ENCODE measurements around the gene CADM1.
"Not testable (repeated sequence)": the region's sequence is repeated elsewhere in the genome, so short reads cannot be mapped to it uniquely, and the experiment has no call there.

CADM1 gene

DNA sequence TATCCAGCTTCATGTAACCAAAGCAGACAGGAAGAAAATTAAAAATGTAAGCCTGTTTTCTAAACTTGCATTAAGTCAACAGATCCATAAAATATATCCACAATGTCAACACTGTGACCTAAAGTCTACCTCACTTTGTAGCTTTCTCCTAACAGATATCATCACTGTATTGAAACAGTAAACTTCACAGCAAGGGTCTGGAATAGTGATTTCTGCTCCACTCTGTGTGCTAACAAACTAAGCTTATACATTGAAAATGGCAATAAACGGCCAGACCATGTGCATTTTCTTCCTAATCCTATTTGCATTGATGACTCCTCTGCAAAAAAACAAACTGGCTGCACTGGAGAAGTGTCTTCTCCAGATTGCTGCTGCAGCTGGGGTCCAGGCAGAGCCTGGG, 26.8 kb downstream of the CADM1 start:
- DNase-seq (ENCODE audit: low read depth in 2 of 2, low spot score in 1 of 2), result no peak

DNA sequence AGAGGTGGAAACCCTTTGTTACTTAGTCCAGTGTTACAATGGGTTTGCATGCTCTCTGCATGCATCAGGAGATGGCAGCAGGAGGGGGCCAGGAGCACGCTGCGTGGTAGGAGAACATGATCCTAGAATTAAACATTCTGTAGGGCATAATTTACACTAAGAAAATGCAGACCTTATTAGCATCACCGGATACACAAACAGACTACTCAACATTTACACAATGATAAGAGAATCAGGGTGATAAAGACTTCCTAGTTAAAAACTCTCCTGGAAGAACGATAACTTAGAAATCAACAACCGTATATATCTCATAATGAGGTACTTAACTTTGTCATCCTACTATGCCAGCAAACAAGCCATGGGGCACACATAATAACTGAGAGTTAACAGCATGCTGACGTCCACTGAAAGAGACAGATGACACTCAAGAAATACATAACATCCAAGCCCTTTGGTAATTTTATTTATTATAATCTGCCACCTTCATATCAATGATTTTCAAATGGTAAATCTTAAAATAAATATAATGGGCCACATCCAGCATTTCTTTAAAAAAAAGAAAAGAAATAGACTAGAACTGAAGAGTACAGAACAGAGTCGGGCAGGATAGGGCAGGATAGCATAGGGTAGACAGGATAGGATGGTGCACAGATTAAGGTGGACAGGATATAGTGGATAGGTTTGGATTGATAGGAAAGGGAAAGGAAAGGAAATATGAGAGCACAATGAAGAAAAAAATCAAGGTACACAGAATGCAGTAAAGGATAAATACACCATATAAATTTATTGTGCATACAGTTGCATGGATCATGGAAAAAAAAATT, 27.5 kb downstream of the CADM1 start:
- DNase-seq (ENCODE audit: low read depth in 2 of 2, low spot score in 1 of 2), result no peak

DNA sequence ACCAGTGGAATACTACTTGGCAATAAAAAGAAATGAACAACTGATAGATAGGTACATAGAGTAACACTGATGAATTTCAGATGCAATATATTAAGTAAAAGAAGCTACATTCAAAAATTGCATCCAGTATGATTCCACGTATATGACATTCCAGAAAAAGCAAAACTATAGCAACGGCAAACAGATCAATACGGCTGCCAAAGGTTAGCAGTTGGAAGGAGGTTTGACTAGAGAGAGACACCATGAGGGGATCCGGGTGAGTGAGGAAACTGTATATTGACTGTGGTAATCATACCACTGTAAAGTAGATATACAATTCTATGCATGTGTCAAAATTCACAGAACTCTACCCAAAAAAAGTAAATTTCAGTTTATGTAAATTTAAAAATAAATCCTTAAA, 28.7 kb downstream of the CADM1 start:
- DNase-seq (ENCODE audit: low read depth in 2 of 2, low spot score in 1 of 2), result no peak

DNA sequence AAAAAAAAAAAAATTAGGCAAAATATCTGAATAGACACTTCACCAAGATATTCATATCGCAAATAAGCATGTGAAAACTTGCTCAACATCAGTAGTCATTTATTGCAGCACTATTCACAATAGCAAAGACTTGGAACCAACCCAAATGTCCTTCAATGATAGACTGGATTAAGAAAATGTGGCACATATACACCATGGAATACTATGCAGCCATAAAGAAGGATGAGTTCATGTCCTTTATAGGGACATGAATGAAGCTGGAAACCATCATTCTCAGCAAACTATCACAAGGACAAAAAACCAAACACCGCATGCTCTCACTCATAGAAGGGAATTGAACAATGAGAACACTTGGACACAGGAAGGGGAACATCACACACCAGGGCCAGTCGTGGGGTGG, 29.9 kb downstream of the CADM1 start:
- DNase-seq (ENCODE audit: low read depth in 2 of 2, low spot score in 1 of 2), result not testable (repeated sequence)

DNA sequence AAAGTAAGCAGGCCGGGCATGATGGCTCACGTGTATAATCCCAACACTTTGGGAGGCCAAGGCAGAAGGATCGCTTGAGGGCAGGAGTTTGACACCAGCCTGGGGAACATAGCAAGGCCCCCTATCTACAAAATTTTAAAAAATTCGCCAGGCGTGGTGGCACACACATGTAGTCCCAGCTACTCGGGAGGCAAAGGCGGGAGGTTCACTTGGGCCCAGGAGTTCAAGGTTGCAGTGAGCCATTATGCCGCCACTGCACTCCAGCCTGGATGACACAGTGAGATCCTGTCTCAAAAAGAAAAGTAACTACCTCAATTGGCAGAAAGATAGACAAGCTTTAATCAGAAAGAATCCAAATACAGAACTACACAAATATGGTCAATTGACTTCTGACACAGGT, 31.0 kb downstream of the CADM1 start:
- DNase-seq (ENCODE audit: low read depth in 2 of 2, low spot score in 1 of 2), result no peak

DNA sequence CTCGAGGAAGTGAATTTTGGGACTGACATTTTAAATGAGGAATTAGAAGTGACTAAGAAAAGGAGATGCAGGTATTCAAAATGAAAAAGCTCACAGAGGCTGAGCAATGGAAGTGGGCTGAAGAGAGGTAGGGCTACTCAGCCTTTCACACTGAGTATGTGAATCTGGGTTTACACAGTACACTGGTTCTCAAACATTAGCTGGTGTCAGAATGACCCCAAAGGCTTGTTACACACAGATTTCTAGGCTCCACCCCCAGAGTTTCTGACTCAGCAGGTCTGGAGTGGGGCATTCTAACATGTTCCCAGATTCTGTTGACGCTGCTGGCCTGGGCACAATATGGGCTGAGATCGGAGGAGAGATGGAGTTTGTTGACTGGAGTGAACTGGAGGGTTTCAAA, 32.8 kb downstream of the CADM1 start:
- no peak for DNase-seq (ENCODE audit: low read depth in 2 of 2, low spot score in 1 of 2)

DNA sequence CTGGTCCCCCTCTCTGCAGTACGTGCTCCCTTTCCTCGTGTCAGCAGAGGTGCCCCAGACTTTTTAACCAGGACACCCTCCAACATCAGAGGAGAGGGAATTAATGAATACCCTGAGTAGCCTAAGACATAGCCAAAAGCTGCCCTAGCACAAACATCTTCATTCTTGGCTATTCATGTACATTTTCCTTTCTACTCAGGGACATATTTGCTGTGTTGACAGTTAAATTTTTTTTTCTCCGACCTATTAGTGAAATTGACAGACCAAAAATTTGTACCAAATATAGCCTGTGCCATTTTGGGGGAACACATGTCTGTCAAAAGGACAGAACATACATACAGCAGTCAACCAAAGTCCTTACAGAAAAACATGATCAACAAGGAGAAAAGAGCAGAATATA, 33.3 kb downstream of the CADM1 start:
- DNase-seq (ENCODE audit: low read depth in 2 of 2, low spot score in 1 of 2), result no peak

DNA sequence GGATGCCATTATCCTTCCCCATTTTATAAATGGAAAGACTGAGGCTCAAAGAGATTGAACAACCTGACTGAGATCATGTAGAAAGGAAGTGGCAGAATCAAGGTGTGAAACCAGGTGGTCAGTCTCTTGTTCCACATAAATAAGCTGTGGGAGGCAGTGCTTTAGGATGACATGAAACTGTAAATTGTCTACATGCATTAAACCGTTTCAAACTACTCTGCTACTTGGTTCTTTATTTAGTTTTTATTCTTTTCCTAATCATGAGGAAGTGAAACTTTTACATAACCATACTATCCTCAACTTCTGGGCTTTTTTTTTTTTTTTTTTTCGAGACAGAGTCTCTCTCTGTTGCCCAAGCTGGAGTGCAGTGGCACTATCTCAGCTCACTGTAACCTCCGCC, 34.9 kb downstream of the CADM1 start:
- no peak for DNase-seq (ENCODE audit: low read depth in 2 of 2, low spot score in 1 of 2)

DNA sequence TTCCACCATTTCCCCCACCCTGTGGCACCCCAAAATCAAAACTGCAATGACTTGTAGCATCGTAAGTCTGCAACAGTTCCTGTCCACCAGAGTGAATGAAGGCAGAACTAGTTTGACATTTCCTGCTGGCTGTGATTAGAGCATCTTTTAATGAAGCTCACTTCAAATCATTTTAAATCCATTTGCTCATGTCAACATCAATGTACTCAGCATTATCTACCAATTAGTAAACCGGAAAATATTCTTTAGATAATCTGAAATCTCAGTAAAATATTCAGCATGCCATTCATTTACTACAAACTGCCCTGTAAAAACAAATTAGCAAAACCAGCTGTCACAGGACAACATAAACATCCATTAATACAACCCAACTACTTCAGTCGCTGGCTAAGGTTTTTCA, 38.1 kb downstream of the CADM1 start:
- DNase-seq (ENCODE audit: low read depth in 2 of 2, low spot score in 1 of 2), result no peak

DNA sequence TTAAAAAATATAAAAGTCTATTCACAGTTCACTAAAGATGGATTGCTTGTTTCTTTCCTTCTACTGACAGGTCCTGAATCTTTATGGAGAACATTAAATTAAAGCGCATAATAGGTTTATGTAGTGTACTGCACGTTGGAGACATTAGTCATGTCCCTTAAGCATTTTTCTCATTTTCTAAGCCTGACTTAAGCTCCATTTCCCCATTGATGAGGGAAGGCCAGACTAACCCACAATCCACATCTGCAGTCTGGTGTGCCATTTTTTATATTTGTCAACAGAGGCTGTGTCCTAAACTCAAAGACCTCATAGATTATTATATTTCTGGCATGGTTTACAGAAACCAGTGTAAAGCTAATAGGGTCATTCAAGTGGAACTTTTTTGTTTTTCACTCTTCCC, 39.9 kb downstream of the CADM1 start:
- no peak for DNase-seq (ENCODE audit: low read depth in 2 of 2, low spot score in 1 of 2)

DNA sequence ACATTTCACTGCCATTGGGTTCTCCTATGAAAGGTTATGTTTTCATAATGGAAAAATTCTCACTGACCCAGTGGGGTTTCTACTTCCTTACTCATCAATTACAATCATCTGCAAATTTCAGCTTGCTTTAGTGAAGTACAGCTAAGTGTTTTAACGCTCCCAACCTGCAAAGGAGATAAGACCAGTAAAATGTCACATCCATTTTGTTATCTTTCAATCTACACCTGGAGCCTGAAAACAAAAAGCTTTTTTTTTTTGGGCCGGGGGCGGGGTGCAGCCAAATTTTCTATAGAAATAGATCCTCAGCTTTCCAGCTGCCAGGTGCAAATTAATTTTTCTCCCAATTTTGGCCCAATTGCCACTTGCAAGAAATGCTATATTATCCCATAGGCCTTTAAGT, 40.6 kb downstream of the CADM1 start:
- DNase-seq (ENCODE audit: low read depth in 2 of 2, low spot score in 1 of 2), result no peak

DNA sequence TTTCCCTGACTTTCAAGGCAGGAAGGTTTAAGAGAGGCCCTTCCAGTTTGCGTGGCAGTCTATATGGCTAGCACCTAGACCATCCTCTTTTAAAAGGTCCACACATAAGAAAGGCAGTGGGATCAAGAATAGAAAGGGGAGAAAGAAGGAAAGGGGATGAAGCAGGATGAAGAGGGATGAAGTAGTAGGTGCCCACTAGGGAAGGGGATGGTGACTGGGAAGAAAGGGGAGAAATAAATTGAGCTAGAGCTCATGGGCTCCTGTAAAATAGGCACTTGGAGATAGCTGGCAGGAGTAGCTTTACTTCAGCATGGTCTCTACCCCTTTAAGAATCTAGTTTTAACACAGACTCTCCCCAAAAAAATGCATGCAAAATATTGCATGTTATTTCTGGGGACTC, 41.5 kb downstream of the CADM1 start:
- no peak for DNase-seq (ENCODE audit: low read depth in 2 of 2, low spot score in 1 of 2)

DNA sequence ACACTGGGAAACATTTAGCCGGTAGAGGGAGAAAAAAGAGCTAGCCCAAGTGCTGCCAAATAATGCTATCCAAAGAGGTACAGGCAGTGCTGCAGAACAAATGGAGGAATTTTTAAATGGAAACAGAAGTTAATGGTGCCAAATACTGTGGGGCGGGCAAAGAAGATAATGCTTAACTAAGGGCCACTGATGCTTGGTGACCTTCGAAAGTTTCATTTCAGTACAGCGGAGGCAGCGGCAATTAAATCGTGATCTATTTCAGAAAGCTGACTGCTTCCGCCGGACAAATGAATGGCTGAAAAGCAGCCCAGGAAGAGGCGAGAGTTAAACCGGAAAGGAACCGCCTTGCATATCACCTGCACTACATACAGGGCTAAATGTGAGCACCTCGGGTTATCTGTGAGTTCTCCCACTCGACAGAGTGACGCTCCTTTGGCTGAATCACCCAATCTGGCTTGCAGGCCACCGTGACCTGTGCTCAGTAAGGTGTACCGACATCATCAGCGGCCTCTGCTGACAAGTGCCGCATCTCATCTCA, 42.1 kb downstream of the CADM1 start:
- DNase-seq (ENCODE audit: low read depth in 2 of 2, low spot score in 1 of 2), result no peak

DNA sequence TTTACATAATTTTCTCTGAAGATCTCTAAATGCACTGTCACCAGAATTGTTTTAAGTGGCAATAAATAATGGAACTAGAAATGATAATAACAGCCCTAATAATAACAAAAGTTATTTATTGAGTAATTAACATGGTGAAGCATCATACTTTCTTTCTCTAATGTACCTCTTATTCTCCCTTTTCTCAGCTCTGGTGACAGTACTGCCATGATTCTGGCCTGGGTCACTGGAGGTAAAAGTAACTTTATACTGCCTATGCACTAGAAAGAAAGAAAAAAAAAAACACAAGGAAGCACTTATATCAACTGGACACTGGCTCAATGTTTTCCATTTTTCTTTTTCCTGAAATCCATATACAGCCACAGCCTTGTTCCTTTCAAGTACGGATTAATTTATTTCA, 43.7 kb downstream of the CADM1 start:
- no peak for DNase-seq (ENCODE audit: low read depth in 2 of 2, low spot score in 1 of 2)

DNA sequence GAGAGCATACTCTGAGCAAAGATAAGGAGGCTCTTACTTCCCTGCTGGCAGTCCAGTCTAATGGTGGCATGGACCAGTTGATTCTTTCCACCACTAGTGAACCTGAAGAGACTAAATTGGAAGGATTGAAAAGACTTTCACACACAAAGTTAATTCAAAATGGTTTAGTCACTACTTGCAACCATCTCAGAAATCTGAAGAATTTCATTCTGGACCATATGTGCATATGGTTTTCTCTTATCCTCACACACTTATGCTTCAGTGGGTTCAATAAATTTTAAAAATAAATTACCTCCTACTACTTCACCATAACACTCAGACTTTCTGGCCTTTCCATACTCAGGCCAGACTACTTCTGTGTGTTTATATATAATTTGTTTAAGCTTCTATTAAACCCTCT, 44.7 kb downstream of the CADM1 start:
- no peak for DNase-seq (ENCODE audit: low read depth in 2 of 2, low spot score in 1 of 2)

DNA sequence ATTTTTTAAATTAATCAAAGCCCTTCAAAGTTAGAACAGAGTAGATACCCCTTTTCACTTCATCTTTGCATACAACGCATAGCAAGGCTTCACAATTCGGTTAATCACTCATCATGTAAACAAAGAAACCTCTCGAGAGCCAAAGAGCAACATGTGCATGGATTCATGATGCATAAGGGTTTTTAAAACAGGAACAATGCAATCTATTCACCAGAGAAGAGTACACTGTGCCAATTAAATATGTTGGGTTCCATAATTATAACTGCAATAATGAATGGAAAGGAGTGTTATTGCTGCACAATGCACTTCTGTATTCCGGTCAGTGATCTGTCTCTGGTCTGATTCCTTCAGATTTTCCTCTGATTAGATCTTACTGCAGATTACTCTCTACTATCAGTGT, 45.3 kb downstream of the CADM1 start:
- no peak for DNase-seq (ENCODE audit: low read depth in 2 of 2, low spot score in 1 of 2)

DNA sequence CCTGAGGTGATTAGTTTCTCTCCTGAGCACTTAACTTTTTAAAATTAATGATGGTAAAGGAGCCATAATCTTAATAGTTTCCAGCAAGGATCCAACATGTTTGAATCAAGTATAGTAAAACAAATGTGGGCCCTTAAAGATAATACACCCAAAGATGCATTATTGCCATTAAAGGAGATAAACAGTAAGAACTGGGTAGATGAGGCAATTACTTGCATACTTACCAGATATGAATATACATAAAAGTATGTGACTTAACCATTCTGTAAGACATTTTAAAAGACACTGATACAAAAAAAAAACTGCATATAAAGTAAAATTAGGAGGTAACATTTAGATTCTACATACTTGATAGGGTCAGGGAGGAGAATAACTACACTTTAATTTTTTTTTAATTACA, 48.2 kb downstream of the CADM1 start:
- no peak for DNase-seq (ENCODE audit: low read depth in 2 of 2, low spot score in 1 of 2)

DNA sequence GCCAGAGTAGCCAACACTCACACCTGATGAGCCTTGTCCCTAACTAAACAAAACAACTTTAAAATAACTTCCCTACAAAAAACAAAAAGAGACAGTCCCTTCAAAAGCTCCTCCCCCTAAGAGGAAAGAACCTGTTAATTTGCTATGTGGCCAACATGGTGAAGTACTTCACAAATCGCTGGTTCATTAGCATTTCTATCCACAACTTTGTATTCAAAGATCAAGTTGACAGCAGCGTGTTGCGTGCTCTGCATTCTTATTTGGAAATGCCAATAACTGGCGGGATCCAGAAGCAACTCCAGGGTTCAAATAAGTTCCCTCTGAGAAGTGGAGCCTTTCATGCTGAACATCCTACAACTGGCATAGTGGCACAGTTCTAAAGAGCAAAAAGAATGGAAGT, 48.6 kb downstream of the CADM1 start:
- no peak for DNase-seq (ENCODE audit: low read depth in 2 of 2, low spot score in 1 of 2)

DNA sequence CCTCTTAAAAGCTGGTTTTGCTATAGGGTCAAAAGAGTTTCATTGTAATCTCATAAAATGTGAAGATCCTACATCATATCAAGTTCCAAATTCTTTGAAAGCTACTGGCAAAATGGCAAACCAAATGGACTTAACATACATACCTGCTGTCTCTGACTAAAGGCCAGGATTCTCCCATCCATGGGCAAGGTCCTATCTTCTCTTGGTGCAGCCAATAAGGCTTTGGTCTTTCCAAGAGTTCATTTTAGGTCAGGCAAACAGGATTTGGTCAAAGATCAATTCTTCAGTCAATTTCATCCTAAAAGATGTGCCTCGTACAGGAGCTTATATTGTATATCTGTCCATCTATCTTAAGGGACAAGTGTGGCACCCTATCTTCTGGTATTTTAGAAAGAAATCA, 49.7 kb downstream of the CADM1 start:
- no peak for DNase-seq (ENCODE audit: low read depth in 2 of 2, low spot score in 1 of 2)

DNA sequence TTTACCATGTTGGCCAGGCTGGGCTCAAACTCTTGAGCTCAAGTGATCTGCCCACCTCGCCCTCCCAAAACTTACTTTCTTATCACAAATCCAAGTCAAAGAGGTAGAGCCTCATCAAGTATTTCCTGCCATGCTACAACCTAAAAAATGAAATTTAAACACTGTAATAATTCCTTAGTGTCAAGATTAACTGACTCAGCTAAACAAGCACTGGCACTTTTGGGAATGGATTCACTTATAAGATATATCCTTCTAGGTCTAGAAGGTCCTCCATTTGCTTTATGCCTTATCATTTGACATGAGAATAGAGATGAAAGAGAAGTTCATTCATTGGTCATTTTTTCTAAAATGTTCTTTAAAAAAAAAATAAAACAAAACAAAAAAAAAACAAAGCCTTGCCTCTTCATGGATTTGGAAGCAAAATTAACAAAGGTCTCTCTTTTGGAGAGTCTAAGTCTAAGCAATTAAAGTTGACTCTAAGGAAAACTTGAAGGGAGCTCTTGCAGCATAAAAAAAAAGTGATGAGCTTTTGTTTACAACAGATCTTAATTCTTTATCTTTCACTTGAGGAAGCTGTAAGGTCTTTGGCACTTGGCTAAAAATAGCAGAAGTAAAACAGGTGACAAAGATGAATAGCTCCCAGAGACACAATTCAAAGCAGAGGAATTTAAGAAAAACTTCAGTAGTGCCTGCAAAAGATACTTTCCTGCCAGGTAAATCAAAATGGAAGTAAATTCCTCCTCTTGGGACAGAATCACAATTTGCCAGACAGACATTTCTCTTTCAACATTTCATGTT, 50.3 kb downstream of the CADM1 start:
- DNase-seq (ENCODE audit: low read depth in 2 of 2, low spot score in 1 of 2), result no peak

DNA sequence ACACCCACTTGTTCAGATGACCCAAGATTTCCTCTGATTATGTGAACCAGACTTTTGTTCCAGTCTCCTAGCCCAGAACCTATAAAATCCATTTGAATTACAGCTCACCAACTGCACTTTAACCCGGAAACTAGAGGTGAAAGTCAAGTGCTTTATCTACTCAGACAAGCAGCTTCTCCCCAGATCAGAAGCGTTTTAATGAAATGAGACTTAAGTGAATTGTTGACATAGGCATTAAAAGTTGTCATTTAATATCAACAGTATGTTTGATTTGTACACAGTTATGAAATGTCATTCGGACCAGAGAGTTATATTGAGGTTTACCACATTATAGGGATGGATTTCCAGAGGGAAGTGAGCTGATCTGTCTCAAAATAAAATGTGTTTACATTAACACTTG, 52.0 kb downstream of the CADM1 start:
- no peak for DNase-seq (ENCODE audit: low read depth in 2 of 2, low spot score in 1 of 2)

DNA sequence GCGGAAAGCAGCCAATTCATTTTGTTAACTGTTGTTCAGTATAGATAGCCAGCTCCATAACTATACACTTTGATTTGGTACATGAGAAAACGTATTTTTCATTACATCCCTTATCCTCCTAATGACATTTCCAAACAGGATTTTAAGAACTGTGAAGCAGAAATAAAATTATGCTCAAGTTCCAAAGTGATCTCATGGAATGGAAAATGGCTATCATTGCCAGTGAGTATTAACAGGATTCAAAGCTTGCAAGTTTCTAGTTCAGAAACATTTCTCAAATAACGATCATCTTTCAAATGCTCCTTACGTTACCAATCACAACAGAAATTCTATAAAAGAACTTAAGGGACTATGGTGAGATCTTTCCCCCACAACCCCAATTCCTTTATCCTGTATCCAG, 53.7 kb downstream of the CADM1 start:
- no peak for DNase-seq (ENCODE audit: low read depth in 2 of 2, low spot score in 1 of 2)

All from stimulated activated CD8-positive, alpha-beta memory T cell treated with anti-CD3 and anti-CD28 coated beads, Interleukin-4, amount 100 ng/mL, for 1 hour (primary cell).